ENCODE results near the gene SLC25A27. TPM values are rescaled to one million over a fixed set of nuclear protein-coding genes. Genes with fewer than 3 reads are reported as not detected.
A peak's percentile ranks its signal among the peaks of the same experiment; 100 is the strongest.

The SLC25A27 gene
- total and polyA plus RNA-seq, 8 donors = 1.6 to 55.8 (median 32.4) TPM

GRCh38 chr6:46651006-46651405 is 1.8 kb upstream of the SLC25A27 start:
- DNase-seq = peak in 1 of 2 donors; percentile 11
- H3K4me3 ChIP-seq = peak overlapping the region in 3 of 4 donors; percentile 82 to 92 (median 92)
- H3K36me3 ChIP-seq = no peaks in the 10 kb centered on the region
- peaks cover 0 to 37% (median 24%) of the 10 kb centered on the region in 4 donors for H3K4me1 ChIP-seq
- H3K27ac ChIP-seq = no peak overlapping the region
- TF ChIP-seq POLR2A (IDR thresholded peaks at IDR 0.05) (no peak), POLR2AphosphoS5 (IDR thresholded peaks at IDR 0.05) (no peak), EP300 (IDR thresholded peaks at IDR 0.05) (no peak)
- TF ChIP-seq, protein P1, sequence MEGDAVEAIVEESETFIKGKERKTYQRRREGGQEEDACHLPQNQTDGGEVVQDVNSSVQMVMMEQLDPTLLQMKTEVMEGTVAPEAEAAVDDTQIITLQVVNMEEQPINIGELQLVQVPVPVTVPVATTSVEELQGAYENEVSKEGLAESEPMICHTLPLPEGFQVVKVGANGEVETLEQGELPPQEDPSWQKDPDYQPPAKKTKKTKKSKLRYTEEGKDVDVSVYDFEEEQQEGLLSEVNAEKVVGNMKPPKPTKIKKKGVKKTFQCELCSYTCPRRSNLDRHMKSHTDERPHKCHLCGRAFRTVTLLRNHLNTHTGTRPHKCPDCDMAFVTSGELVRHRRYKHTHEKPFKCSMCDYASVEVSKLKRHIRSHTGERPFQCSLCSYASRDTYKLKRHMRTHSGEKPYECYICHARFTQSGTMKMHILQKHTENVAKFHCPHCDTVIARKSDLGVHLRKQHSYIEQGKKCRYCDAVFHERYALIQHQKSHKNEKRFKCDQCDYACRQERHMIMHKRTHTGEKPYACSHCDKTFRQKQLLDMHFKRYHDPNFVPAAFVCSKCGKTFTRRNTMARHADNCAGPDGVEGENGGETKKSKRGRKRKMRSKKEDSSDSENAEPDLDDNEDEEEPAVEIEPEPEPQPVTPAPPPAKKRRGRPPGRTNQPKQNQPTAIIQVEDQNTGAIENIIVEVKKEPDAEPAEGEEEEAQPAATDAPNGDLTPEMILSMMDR (IDR thresholded peaks at IDR 0.05) = no peak
- 27 to 43% (median 30%) methylated on average over 1 of the region's 1 CpG for whole genome bisulfite sequencing, 5 donors
- no peaks in the 10 kb centered on the region for H3K27me3 ChIP-seq
- H3K9me3 ChIP-seq = no peaks in the 10 kb centered on the region
- intact Hi-C loops (cut with DNase I; ENCODE audit: low total_unique reads) = no loop called here

GRCh38 chr6:46651816-46652215 is 959 bp upstream of the SLC25A27 start:
- H3K4me1 ChIP-seq = peaks cover 0 to 37% (median 24%) of the 10 kb centered on the region in 4 donors
- peak in 1 of 2 donors; percentile 31 for DNase-seq
- H3K4me3 ChIP-seq = peak overlapping the region; percentile 82 to 92 (median 88)
- no peak for TF ChIP-seq POLR2AphosphoS5 (IDR thresholded peaks at IDR 0.05)
- H3K27me3 ChIP-seq = no peaks in the 10 kb centered on the region
- peak overlapping the region in 4 of 5 donors; percentile 82 to 92 (median 87) for H3K27ac ChIP-seq
- intact Hi-C loops (cut with DNase I; ENCODE audit: low total_unique reads) = no loop called here
- 8 to 17% (median 9%) methylated on average over 8 of the region's 8 CpGs for WGBS, 5 donors
- no peaks in the 10 kb centered on the region for H3K9me3 ChIP-seq
- peaks cover 0 to 5% (median under 1%) of the 10 kb centered on the region in 4 donors for H3K36me3 ChIP-seq

- Histone ChIP-seq H3K9me3 (no peaks in the 10 kb centered on the region), H3K4me1 (peaks cover 0 to 37% (median 24%) of the 10 kb centered on the region in 4 donors), H3K4me3 (peak overlapping the region; percentile 82 to 92 (median 88)), H3K27me3 (no peaks in the 10 kb centered on the region), H3K27ac (peak overlapping the region; percentile 22 to 92 (median 86)), H3K36me3 (peaks cover 0 to 9% (median 2%) of the 10 kb centered on the region in 4 donors)
- TF ChIP-seq POLR2A (IDR thresholded peaks at IDR 0.05) (no peak), POLR2AphosphoS5 (IDR thresholded peaks at IDR 0.05) (no peak), EP300 (IDR thresholded peaks at IDR 0.05) (no peak)
- TF ChIP-seq, protein P1 (IDR thresholded peaks at IDR 0.05) = no peak
- 0 to 4% (median 2%) methylated on average over 6 of the region's 6 CpGs for WGBS, 5 donors
- peak in 1 of 2 donors; percentile 7 for DNase-seq
- intact Hi-C loops (cut with DNase I; ENCODE audit: low total_unique reads) = no loop called here
Observed at GRCh38 chr6:46652232-46652602, 558 bp upstream of the SLC25A27 start.

DNA sequence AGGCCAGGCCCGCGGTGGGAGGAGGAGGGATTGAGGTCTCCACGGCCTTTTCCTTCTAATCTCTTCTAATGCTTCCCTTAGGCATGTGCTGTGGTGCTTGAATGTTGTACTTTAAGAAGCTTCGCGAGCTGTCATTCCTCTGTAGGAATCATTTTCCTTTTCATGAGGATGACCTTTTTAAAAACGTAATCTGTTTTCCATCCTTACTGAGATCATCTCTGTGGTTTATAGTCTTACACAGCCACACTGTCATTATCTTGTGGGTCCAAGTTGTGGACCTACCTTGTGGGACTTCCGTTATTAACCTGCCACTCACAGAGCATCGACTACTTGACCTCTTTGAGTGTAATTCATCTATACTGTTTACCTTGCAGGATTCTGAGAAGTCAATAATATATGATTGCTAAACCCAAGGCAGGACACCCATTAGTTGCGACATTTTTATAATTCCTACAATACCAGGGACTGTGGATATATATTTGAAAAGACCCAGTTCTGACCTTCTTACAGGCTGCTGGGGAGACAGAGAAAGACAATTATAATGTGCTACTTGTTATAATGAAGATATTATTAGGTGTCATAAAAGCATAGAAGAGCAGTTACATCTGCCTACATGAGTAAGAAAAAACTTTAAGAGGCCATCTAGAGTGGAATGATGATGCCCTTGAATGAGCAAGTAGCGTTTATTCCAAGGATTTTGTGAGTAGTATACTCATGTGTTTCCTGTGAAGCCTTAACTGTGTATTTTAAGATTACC is 842 bp downstream of the SLC25A27 start:
- TF ChIP-seq, protein P1 (IDR thresholded peaks at IDR 0.05) = no peak
- TF ChIP-seq POLR2AphosphoS5 (IDR thresholded peaks at IDR 0.05) (no peak), EP300 (IDR thresholded peaks at IDR 0.05) (no peak), POLR2A (IDR thresholded peaks at IDR 0.05) (no peak)
- peak overlapping the region; percentile 82 to 92 (median 88) for H3K4me3 ChIP-seq
- WGBS, 5 donors = 20 to 24% (median 23%) methylated on average over 10 of the region's 10 CpGs
- DNase-seq = no peak
- H3K36me3 ChIP-seq = peaks cover 0 to 9% (median 4%) of the 10 kb centered on the region in 4 donors
- no peaks in the 10 kb centered on the region for H3K27me3 ChIP-seq
- peak overlapping the region; percentile 82 to 92 (median 86) for H3K27ac ChIP-seq
- intact Hi-C loops (cut with DNase I; ENCODE audit: low total_unique reads) = no loop called here
- no peaks in the 10 kb centered on the region for H3K9me3 ChIP-seq
- peaks cover 0 to 37% (median 24%) of the 10 kb centered on the region in 4 donors for H3K4me1 ChIP-seq

GRCh38 chr6:46655803-46656202 is 3.0 kb downstream of the SLC25A27 start:
- Histone ChIP-seq H3K9me3 (no peaks in the 10 kb centered on the region), H3K27me3 (no peaks in the 10 kb centered on the region), H3K4me3 (no peak overlapping the region), H3K36me3 (peaks cover 0 to 16% (median 9%) of the 10 kb centered on the region in 4 donors), H3K27ac (no peak overlapping the region), H3K4me1 (peaks cover 0 to 33% (median 22%) of the 10 kb centered on the region in 4 donors)
- 66 to 75% (median 70%) methylated on average over 6 of the region's 6 CpGs for WGBS, 5 donors
- intact Hi-C loops (cut with DNase I; ENCODE audit: low total_unique reads) = no loop called here
- peak in 1 of 2 donors; percentile 20 for DNase-seq
- TF ChIP-seq EP300 (IDR thresholded peaks at IDR 0.05) (no peak), POLR2AphosphoS5 (IDR thresholded peaks at IDR 0.05) (no peak), POLR2A (IDR thresholded peaks at IDR 0.05) (no peak)
- TF ChIP-seq, protein P1 (IDR thresholded peaks at IDR 0.05) = no peak
